T1000 (cell line): ENCODE results near the gene MCEMP1.

Experiments used
- DNase-seq: peaks from one replicate; lab custom pipeline; 2025; ENCODE audit warnings: mixed read lengths; lab: John Stamatoyannopoulos, UW

Gene MCEMP1, protein sequence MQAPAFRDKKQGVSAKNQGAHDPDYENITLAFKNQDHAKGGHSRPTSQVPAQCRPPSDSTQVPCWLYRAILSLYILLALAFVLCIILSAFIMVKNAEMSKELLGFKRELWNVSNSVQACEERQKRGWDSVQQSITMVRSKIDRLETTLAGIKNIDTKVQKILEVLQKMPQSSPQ

DNA sequence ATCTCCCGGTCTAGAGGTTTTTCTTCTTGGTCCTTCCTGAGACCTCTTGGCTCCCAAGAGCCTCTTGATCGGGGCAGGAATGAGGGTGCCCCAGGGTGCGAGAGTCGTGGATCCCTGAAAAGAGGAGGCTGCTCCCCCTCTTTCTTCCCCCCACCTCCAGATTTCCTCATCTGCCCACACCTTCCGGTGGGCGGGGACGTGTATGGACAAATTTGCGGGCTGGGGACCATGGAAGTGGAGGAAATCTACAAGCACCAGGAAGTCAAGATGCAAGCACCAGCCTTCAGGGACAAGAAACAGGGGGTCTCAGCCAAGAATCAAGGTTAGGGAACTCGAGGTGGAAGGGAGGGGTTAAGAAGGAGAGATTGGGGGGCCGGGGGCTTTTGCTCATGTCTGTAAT lies at the start of gene MCEMP1:
Gene MCEMP1, plus strand, starts transcription at position 237 of the 400 bp plus-strand sequence. Its CDS starts 31 bp downstream, at position 268.
- no peak for DNase-seq

DNA sequence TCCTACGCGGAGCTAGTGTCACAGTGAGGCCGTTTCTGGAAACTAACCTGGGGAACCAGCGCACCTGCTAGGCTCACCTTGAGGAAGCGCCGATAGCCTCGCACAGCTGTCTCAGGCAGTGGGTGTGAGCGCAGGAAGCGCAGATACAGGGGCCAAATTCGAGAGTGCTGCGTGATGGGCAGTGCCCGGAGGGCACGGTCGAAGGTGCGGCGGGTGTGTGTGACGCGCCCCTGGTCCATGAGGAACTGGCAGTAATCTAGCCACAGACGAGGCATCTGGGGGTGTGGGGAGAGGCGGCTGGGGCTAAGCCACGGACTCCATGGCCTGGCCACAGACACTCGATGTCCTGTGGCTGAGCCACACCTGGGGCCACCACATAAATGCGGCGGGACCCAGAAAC lies 49.7 kb upstream of the MCEMP1 start:
- DNase-seq, result no peak

GRCh38 chr19:7628589-7629311 lies 48.1 kb upstream of the MCEMP1 start:
- no peak for DNase-seq

DNA sequence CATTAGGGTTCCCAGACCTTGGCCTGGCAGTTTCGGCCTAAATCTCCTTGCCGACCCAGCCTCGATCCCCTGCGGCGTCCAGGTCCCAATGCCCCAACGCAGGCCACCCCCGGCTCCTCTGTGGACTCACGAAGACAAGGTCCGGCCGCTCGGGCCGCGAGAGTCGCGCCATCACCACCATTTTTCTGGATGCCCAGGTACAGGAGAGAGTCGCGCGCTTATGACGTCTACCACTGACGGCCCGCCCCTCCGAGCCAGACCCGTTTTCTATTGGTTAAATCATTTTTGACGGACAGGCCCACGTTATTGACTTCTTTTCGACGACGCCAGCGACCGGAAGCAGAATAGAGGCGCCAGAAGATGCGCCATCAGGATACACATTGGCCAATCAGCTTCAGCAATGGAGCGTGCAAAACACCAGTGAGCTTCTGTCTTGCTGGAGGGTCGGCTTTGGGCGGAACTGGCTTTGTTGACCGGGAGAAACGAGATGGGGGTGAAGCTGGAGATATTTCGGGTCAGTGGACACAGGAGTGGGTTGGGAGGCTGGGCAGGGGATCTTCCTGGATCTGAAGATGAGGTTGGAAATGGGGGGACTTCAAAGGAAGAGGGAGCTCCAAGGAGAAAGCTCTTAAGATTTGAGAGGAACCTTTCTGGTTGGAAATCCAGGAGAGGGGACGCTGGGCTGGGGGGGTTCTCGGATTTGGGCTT lies 47.4 kb upstream of the MCEMP1 start, which contains the start of the genes PET100 and XAB2:
Gene PET100, plus strand, starts transcription at position 447 of the 708 bp plus-strand sequence. Its CDS starts 41 bp downstream, at position 488.
Gene XAB2, minus strand, starts transcription at position 199 of the 708 bp plus-strand sequence. Its CDS starts 18 bp downstream, at position 181.
- DNase-seq, result peak; percentile 94

DNA sequence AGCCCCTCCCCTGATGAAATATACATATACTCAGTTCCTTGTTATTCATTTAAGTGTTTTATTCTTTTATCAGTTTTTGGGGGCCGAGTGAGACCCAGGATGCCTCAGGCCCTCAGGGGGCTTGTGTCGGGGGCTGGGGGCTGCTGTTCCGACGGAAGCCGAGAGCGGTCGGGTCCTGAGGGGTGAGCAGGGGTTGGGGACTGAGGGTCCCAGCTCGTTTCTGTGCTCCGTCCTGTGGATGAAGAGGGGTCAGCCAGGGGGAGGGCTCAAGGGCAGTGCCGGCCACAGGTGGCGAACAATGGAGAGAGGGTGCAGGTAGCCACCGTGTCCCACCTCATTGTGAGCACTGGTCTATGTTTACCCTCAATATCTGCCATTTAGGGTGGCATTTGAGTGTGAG lies 45.3 kb upstream of the MCEMP1 start:
- no peak for DNase-seq

GRCh38 chr19:7632340-7633203 lies 44.3 kb upstream of the MCEMP1 start:
- no peak for DNase-seq

- no peak for DNase-seq
Observed at GRCh38 chr19:7633698-7634097, 43.2 kb upstream of the MCEMP1 start, which contains the start of gene PCP2. Gene PCP2, minus strand, starts transcription at chr19:7633719. Its CDS starts 262 bp downstream, at chr19:7633457.

GRCh38 chr19:7635670-7636069 lies 41.2 kb upstream of the MCEMP1 start:
- DNase-seq, result no peak

GRCh38 chr19:7636317-7636690 lies 40.6 kb upstream of the MCEMP1 start:
- no peak for DNase-seq

DNA sequence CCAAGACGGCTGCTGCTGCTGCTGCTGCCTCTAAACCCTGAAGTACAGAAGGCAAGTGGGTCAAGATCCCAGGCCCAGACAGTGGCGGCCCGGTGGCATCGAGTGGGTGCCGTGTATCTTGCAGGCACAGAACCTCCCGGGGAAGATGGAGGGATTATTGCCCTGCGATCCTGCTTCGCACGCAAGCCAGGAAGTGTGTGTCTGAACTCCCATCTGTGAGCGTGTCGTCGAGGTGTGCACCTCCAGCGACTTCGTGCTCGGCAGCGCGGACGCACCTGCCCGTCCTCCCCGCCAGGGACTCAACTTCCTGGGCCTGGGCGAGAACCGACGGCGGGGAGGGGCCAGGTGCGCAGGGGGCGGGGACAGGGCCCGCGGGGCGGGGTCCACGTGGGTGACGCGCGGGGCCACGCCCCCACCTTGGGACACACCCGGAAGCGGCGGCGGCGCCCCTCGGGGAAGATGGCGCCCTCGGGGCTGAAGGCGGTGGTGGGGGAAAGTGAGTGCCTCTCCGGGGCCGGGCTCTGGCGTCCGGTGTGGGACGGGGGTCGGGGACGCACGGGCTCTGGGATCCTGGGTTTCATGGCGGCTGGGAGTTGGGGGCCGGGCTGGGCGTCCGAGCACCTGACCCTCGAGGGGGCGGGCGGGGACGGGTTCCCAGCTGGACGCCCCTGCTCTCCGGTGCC lies 40.1 kb upstream of the MCEMP1 start, which contains the start of gene STXBP2:
Gene STXBP2, plus strand, starts transcription at position 420 of the 683 bp plus-strand sequence. Its CDS starts 40 bp downstream, at position 460.
- DNase-seq, result peak; percentile 15

DNA sequence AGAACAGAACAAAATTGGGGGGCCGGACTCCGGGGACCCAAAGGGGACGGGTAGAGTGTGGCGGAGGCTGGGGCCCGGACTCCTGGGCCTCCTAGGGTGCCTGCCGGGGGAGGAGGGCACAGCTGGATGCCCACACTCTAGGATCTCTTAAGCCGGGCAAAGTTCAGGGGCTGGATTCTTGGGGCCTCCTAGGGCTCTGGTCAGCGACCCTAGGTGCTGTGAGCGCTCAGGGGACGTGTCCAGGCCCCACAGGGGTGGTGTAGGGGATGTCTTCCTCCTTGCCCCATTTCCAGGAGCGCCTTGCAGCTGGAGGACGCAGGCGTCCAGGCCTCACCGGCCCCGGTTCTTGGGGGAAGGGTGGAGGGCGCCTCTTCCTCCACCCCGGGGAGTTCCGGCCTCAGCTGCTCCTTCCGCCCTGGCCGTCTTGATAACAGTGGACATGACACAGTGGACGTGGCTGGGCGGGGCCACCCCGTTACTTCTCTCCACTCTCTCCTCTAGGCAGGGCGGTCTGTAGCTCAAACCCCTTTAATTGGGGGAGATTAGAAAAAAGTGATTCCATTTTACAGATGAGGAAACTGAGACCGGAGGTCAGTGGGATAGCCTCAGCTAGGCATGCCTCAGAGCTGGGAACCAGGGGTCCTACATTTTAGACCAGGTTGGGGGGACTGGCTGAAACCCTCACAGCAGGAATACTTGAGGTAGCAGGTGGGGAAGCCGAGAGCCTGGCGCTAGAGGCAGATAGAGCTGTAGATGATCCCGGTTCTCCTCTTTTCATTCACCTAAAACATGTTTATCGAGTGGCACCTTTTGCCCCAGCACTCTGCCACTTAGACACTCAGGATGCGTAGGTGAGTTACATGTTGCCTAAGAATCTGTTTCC lies 39.3 kb upstream of the MCEMP1 start:
- no peak for DNase-seq

DNA sequence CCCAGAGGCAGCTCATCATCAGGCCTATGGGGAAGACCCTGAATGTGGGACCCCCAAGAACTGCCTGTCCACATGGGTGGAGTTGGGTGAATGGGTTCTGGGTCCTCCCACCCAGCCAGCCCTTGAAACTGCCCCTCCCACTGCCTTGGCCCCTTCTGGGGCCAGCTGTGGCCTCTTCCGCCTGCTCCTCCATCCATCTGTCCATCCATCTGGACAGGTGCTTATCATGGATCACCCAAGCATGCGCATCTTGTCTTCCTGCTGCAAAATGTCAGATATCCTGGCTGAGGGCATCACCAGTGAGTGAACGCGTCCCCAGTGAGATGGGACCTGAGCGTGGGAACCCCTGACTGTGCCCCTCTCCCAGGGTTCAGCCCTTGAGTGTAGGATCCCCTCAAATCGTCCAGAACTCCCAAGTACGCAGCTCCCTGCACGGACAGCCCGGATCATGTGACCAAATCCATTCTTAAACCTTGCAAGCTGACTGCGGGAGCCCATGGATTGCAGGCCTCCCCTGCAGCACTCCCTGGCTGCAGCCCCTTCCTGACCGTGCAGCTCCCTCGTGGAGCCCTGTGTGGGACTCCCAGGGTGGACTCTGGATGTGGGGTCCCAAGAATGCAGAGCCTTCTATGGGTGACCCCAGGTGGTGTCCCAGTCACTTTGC lies 38.0 kb upstream of the MCEMP1 start:
- DNase-seq, result no peak

DNA sequence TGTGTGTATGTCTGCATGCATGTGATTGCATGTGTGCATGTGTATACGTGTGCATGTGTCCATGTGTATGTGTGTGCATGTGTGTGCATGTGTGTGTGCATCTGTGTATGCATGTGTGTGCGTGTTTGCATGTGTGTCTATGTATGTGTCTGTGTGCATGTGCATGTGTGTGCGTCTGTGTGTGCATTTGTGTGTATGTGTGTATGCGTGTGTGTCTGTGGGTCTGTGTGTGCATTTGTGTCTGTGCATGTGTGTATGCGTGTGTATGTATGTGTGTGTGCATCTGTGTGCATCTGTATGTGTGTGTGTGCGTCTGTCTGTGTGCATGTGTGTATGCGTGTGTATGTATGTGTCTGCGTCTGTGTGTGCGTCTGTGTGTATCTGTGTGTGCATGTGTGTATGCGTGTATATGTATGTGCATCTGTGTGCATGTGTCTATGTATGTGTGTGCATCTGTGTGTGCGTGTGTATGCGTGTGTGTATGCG lies 37.0 kb upstream of the MCEMP1 start:
- DNase-seq, result no peak

DNA sequence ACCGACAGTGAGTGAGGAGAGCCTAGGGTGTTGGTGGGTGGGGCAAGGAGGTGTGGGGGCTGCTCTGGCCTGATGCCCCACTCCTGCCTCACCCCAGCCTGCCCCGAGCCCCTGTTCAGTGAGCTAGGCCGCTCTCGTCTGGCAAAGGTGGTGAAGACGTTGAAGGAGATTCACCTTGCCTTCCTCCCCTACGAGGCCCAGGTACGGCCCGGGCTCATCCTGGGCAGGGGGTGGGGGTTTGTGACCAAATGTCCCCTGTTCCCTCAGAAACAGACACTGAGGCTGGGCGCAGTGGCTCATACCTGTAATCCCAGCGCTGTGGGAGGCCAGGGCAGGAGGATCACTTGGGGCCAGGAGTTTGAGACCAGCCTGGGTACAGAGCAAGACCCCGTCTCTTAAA lies 36.1 kb upstream of the MCEMP1 start:
- DNase-seq, result no peak

- DNase-seq, result no peak
Observed at GRCh38 chr19:7641290-7642276, 35.3 kb upstream of the MCEMP1 start.

DNA sequence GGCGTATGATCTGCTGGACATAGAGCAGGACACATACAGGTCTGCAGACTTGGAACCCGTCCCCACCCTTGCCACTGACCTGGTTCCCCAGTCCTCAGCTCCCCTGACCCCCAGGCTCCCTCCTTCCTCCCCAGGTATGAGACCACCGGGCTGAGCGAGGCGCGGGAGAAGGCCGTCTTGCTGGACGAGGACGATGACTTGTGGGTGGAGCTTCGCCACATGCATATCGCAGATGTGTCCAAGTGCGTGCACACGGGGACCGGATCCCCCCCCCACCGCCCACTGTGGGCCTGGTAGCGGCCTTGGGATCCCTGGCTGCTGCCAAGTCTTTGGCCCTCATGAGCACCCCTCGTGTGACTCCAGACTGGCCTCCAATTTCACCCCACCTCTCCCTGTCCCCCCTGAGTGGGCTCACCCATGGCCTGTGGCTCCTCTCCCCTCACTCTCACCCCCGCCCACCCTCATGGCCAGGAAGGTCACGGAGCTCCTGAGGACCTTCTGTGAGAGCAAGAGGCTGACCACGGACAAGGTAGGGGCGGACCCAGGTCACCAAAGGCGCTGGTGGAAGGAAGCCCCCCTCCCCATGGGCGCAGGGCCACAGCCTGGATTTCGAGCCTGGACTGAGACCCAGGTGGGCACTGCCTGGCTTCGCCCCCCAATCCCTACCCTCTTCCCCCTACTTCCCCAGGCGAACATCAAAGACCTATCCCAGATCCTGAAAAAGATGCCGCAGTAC lies 34.4 kb upstream of the MCEMP1 start:
- no peak for DNase-seq

GRCh38 chr19:7643031-7643415 lies 33.9 kb upstream of the MCEMP1 start:
- DNase-seq, result no peak
